CD14-positive monocyte (primary cell): Measurements from ENCODE around the gene DNAJC7. TPM values are rescaled to one million over a fixed set of nuclear protein-coding genes. Genes with fewer than 3 reads are reported as not detected.

Experiments
- DNase-seq, 3 donors: peaks; one replicate each; pipeline ENCODE4 v3.0.0-alpha.2; 2011 to 2022
- H2AFZ ChIP-seq: 2 replicates; pipeline ENCODE4 v1.6.0; 2012; ENCODE audit warnings: mild to moderate bottlenecking, low read depth, low read length, inconsistent platforms; ENCODE audit not compliant: insufficient read depth, poor library complexity, severe bottlenecking
- H3K27ac ChIP-seq, 2 donors: 1 replicate in 1 of 2; 2 replicates in 1 of 2; pipeline ENCODE4 v1.5.1; 2012 to 2013; ENCODE audit warnings: low read length in 2 of 2, control low read depth in 1 of 2, inconsistent platforms in 1 of 2, low read depth in 1 of 2, mild to moderate bottlenecking in 1 of 2
- H3K27me3 ChIP-seq, 2 donors: one replicate each; pipeline versions ENCODE4 v1.6.0 to v1.6.1; 2011 to 2013; ENCODE audit warnings: low read length in 2 of 2; ENCODE audit not compliant: control insufficient read depth in 2 of 2, insufficient read depth in 2 of 2
- H3K36me3 ChIP-seq, 2 donors: replicated peaks in 1 of 2; 1 replicate in 1 of 2; 2 replicates in 1 of 2; pipeline versions ENCODE4 v1.5.1 to v1.6.1; 2012 to 2013; ENCODE audit warnings: low read length in 2 of 2, control low read depth in 1 of 2, inconsistent platforms in 1 of 2, mild to moderate bottlenecking in 1 of 2; ENCODE audit not compliant: insufficient read depth in 2 of 2, control insufficient read depth in 1 of 2
- H3K4me1 ChIP-seq, 2 donors: 1 replicate in 1 of 2; 2 replicates in 1 of 2; pipeline versions ENCODE4 v1.5.1 to v1.6.1; 2012 to 2013; ENCODE audit warnings: low read length in 2 of 2, control low read depth in 1 of 2, inconsistent platforms in 1 of 2, mild to moderate bottlenecking in 1 of 2, moderate library complexity in 1 of 2; ENCODE audit not compliant: insufficient read depth in 2 of 2, control insufficient read depth in 1 of 2
- H3K4me2 ChIP-seq: replicated peaks from 2 replicates; pipeline ENCODE3; 2012; ENCODE audit warnings: low read length, moderate library complexity, mild to moderate bottlenecking; ENCODE audit not compliant: poor library complexity, severe bottlenecking; ENCODE audit errors: extremely low read depth
- H3K4me3 ChIP-seq, 3 experiments: fragments of 200-600 bp in 1 of 3; sonication (generic) in 1 of 3; replicated peaks in 1 of 3; 1 replicate in 2 of 3; 2 replicates in 1 of 3; pipeline ENCODE4 v1.5.1; 2011 to 2013; ENCODE audit warnings: low read length in 3 of 3, mild to moderate bottlenecking in 3 of 3, control low read depth in 2 of 3, low read depth in 2 of 3, inconsistent platforms in 1 of 3, moderate library complexity in 1 of 3
- H3K79me2 ChIP-seq: 2 replicates; pipeline ENCODE4 v1.6.0; 2012; ENCODE audit warnings: mild to moderate bottlenecking, control low read depth, inconsistent platforms, low read length, moderate library complexity; ENCODE audit not compliant: insufficient read depth
- H3K9ac ChIP-seq: 2 replicates; pipeline ENCODE4 v1.6.0; 2017; ENCODE audit warnings: low read length, mild to moderate bottlenecking; ENCODE audit not compliant: insufficient read depth, poor library complexity, severe bottlenecking
- H3K9me3 ChIP-seq, 2 donors: replicated peaks in 1 of 2; 1 replicate in 1 of 2; 2 replicates in 1 of 2; pipeline versions ENCODE4 v1.5.1 to v1.6.1; 2012 to 2013; ENCODE audit warnings: low read length in 2 of 2, control low read depth in 1 of 2; ENCODE audit not compliant: control insufficient read depth in 1 of 2, insufficient read depth in 1 of 2
- H4K20me1 ChIP-seq: 2 replicates; pipeline ENCODE4 v1.6.0; 2012; ENCODE audit warnings: mild to moderate bottlenecking, low read length, control low read depth, moderate library complexity; ENCODE audit not compliant: insufficient read depth
- H3K27ac Mint-ChIP-seq, 7 donors: one replicate each; pipeline ENCODE4 v1.8.0; 2020; ENCODE audit warnings: mild to moderate bottlenecking in 7 of 7, mixed read lengths in 7 of 7, moderate library complexity in 6 of 7, inconsistent platforms in 2 of 7
- H3K27me3 Mint-ChIP-seq, 3 donors: one replicate each; pipeline ENCODE4 v1.8.0; 2021 to 2022; ENCODE audit warnings: low read depth in 3 of 3, mild to moderate bottlenecking in 3 of 3, mixed read lengths in 3 of 3, moderate library complexity in 3 of 3, inconsistent platforms in 1 of 3
- H3K36me3 Mint-ChIP-seq, 2 donors: one replicate each; pipeline ENCODE4 v1.8.0; 2020; ENCODE audit warnings: mixed read lengths in 2 of 2, inconsistent platforms in 1 of 2, mild to moderate bottlenecking in 1 of 2
- H3K4me1 Mint-ChIP-seq: one replicate; pipeline ENCODE4 v1.8.0; 2020; ENCODE audit warnings: mild to moderate bottlenecking, mixed read lengths
- H3K4me3 Mint-ChIP-seq, 2 donors: one replicate each; pipeline ENCODE4 v1.8.0; 2020; ENCODE audit warnings: mild to moderate bottlenecking in 2 of 2, mixed read lengths in 2 of 2, moderate library complexity in 1 of 2
- H3K9me3 Mint-ChIP-seq, 7 donors: one replicate each; pipeline ENCODE4 v1.8.0; 2020 to 2022; ENCODE audit warnings: mixed read lengths in 7 of 7, mild to moderate bottlenecking in 6 of 7, moderate library complexity in 6 of 7, inconsistent platforms in 2 of 7
- CTCF ChIP-seq: fragments of 200-600 bp; IDR thresholded peaks from one replicate; pipeline ENCODE4 v1.8.0; 2022; ENCODE audit warnings: antibody characterized with exemption, mild to moderate bottlenecking
- WGBS: methylation state at CpG from one replicate; pipeline ENCODE4 v1.1.5; 2013; ENCODE audit warnings: missing lambda C conversion rate; ENCODE audit not compliant: insufficient coverage; 5-methylcytosine and 5-hydroxymethylcytosine counted together
- intact Hi-C, 2 donors: fragments of 100-400 bp; cut with micrococcal nuclease; formaldehyde crosslinking; loops; one replicate each; pipeline versions ENCODE4 v1.15.0 to v1.15.1; 2023
- polyA plus RNA-seq, 3 donors: library from polyadenylated mRNA; depleted of rRNA in 1 of 3; unstranded in 2 of 3; stranded (reverse) in 1 of 3; fragments of 300-500 nt in 2 of 3; fragments of >200 nt in 1 of 3; fragmentation: Illumina TruSeq in 2 of 3; gene quantifications; 1 replicate in 2 of 3; 2 replicates in 1 of 3; pipeline ENCODE4 v1.2.3, GENCODE V29; 2012 to 2021

The DNAJC7 gene
- polyA plus RNA-seq, 3 donors: 29.1 to 79.7 (median 59.6) TPM

- Histone ChIP-seq H4K20me1 (no peaks in the 10 kb centered on the region), H3K79me2 (no peaks in the 10 kb centered on the region), H3K27ac (no peak overlapping the region), H3K4me3 (no peak overlapping the region), H3K4me1 (peaks cover 9 to 12% of the 10 kb centered on the region in 2 donors), H3K9me3 (no peaks in the 10 kb centered on the region), H2AFZ (no peak overlapping the region), H3K36me3 (no peaks in the 10 kb centered on the region), H3K27me3 (peaks cover 0 to 7% of the 10 kb centered on the region in 2 donors), H3K4me2 (no peak overlapping the region), H3K9ac (no peak overlapping the region)
- Mint-ChIP-seq H3K4me3 (no peak overlapping the region), H3K27ac (no peak overlapping the region), H3K4me1 (peaks cover 14% of the 10 kb centered on the region), H3K9me3 (peaks cover 0 to 7% (median 0%) of the 10 kb centered on the region in 7 donors), H3K27me3 (peaks cover 18 to 42% (median 31%) of the 10 kb centered on the region in 3 donors), H3K36me3 (no peaks in the 10 kb centered on the region)
- no CpG with 5 or more reads among the region's 12 CpGs for WGBS
- no peak for DNase-seq
- intact Hi-C loops: no loop called here
- no peak for TF ChIP-seq CTCF
Measured at GRCh38 chr17:42053731-42054500, 36.7 kb upstream of the DNAJC7 start.

GRCh38 chr17:42052346-42052877 is 35.2 kb upstream of the DNAJC7 start:
- Histone ChIP-seq H3K9ac (no peak overlapping the region), H3K4me3 (no peak overlapping the region), H3K27me3 (peaks cover 0 to 7% of the 10 kb centered on the region in 2 donors), H3K36me3 (no peaks in the 10 kb centered on the region), H4K20me1 (no peaks in the 10 kb centered on the region), H3K9me3 (no peaks in the 10 kb centered on the region), H2AFZ (no peak overlapping the region), H3K4me2 (no peak overlapping the region), H3K27ac (no peak overlapping the region), H3K79me2 (no peaks in the 10 kb centered on the region), H3K4me1 (peaks cover 9 to 12% of the 10 kb centered on the region in 2 donors)
- no peak for TF ChIP-seq CTCF
- peaks cover 14% of the 10 kb centered on the region for H3K4me1 Mint-ChIP-seq
- no peak for DNase-seq
- peak overlapping the region in 1 of 2 donors; percentile 31 for H3K4me3 Mint-ChIP-seq
- intact Hi-C loops: no loop called here
- 87% methylated on average over 3 of the region's 6 CpGs for WGBS
- H3K9me3 Mint-ChIP-seq: peaks cover 0 to 5% (median 0%) of the 10 kb centered on the region in 7 donors
- H3K27me3 Mint-ChIP-seq: peaks cover 20 to 42% (median 30%) of the 10 kb centered on the region in 3 donors
- no peak overlapping the region for H3K27ac Mint-ChIP-seq
- no peaks in the 10 kb centered on the region for H3K36me3 Mint-ChIP-seq
